GM19324 (cell line): ENCODE data around the gene G0S2.

Experiments used
- ATAC-seq: cut with Tn5 transposase; IDR thresholded peaks from one replicate; pipeline ENCODE4 v1.9.1; 2021; ENCODE audit warnings: mild to moderate bottlenecking, moderate library complexity; ENCODE audit not compliant: unreplicated experiment, low FRiP score

Gene G0S2, protein sequence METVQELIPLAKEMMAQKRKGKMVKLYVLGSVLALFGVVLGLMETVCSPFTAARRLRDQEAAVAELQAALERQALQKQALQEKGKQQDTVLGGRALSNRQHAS

DNA sequence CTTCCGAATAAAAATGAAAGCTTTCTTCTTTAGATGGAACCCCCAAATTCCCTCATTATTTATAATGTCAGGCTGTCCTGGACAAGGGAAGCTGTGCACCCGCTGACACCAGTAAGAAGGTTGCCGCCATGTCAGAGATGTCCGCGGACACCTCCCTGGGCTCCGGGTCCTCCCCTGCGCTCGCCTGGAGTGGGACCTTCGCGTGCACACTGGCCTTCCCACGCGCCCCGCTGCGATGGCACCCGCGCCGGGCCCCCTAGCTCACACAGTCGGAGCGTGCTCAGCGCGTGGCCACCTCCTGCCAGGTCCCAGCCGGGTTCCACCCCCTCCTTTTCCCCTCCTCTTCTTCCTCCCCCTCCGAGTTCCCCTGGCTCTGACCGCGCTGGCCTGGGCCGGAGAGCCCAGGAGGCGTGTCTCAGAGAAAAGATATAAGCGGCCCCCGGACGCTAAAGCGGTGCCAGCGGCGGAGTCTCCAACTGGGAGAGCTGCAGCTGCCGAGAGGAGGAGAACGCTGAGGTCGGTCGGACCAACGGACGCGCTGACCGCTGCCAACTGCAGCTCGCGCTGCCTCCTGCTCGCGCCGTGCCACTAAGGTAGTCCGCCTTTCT is at the start of gene G0S2:
Gene G0S2 (plus strand): TSS at position 456 of the 608 bp plus-strand sequence. CDS start 273 bp downstream, outside the sequence.
- ATAC-seq = no peak

GRCh38 chr1:209625791-209626285 is 49.4 kb upstream of the G0S2 start:
- no peak for ATAC-seq

- no peak for ATAC-seq
Measured at GRCh38 chr1:209626346-209627026, 48.7 kb upstream of the G0S2 start.

GRCh38 chr1:209627027-209627731 is 48.0 kb upstream of the G0S2 start:
- ATAC-seq = no peak

DNA sequence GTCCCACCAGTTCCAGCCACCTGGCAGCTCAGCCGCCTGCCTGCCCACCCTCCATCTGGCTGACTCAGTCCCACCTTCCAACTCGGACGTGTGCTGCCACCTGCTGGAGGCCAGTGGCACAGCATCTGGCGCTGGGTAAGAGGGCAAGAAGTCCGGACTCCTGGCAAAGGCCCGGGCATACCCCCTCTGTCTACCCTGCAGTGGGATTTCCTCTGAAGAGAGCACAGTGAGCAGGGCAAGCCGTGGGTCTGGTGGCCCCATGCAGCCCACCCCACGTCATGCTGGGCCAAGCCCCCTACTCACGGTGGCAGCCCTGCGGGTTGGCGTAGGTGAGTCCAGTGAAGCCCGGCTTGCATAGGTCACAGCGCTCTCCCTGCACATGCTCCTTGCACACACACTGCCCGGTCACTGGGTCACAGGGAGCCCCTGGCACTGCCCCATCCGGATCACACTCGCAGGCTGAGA is 47.4 kb upstream of the G0S2 start:
- peak; percentile 60 for ATAC-seq

DNA sequence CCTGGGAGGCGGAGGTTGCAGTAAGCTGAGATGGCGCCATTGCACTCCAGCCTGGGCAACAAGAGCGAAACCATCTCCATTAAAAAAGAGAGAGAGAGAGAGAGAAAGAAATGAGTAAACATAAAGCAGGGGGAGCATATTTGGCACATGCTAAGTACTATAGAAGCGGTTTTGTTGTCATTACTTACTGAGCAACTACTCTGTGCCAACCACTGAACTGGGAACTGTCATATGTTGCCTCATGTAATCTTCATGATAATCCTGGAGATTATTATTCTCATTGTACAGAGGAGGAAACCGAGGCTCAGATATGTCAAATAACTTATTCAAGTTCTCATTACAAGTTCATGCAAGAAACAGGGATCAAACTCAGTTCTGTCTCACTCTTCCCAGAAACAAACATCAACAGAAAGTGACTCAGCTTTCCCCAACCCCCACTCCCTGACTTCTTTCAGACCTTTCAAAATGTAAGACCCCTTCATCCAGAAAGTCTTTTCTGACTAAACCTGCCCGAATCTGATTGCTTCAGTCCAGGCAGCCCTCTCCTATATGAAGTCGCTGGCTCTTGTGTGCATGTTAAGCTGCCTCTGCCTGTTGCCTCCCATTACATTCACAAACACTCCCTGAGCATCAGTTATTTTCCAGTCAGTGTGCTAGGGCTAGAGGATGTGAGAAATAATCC is 46.5 kb upstream of the G0S2 start:
- ATAC-seq = no peak

GRCh38 chr1:209629621-209630382 is 45.4 kb upstream of the G0S2 start:
- no peak for ATAC-seq

- no peak for ATAC-seq
Measured at GRCh38 chr1:209630383-209631225, 44.6 kb upstream of the G0S2 start.

DNA sequence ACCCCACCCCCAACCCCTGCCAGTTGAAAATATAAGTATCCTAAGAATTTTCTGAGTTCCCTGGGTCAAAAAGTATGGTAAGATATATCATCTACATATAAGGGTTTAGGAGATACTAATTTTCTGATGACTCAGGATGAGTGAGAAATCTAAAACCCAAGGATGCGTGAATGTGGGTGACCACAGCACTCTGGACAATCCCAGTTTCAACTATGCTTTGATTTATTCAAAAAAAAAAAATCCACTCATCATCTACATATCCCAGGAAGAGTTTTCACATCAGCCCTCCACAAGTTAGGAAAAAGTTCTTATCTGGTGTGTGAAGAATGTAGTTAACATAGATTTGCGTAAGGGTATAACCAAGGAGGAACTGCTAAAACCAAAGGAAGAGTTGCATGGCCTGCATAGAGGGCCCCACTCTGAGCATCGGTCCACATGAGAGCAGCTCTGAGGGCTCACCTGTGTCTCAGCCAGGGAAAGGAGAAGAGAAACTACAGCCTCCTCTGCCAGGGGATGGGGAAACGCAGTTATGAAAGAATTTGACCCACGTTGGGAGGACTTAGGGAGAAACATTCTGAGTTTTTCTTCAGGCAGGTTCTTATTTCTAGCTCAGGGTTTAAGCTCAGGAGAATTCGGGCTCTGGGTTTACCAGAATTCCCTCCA is 41.7 kb upstream of the G0S2 start:
- ATAC-seq = peak; percentile 60

DNA sequence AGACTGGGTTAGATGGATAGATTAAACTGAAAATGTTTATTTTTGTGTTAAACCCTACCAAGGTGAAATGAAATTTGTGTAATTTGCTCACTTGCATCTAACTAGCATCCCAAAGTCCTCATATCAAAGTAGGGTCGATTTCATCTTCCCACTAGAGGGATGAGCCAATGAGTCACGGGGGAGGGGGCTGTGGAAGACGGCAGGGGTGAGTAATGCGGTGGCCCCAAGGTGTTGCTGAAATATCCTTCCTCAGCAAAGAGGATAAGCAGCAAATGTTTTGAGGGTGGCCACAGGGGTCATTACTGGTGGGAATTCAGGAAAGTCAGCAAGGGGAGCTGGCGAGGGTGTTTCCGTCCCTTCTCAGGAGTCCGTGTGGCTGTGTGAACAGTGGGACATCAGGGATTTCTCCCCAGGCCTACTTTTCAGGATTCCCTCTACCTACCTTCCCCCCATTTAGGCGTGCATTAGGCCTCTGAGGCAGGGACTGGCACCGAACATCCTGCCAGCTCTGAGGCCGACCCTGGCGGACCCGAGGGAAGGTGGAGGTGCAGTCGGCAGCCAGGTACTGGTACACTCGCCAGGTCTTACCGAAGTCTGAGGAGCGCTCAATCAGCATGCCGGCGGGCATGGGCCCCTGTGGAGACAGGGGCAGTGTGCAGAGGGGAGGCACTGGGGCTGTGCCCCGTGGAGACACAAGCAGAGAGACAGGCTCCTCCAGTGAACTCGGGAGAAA is 41.0 kb upstream of the G0S2 start:
- ATAC-seq = no peak

- ATAC-seq = no peak
Measured at GRCh38 chr1:209635850-209636249, 39.4 kb upstream of the G0S2 start.

- ATAC-seq = no peak
Measured at GRCh38 chr1:209641832-209642172, 33.4 kb upstream of the G0S2 start.

- ATAC-seq = no peak
Measured at GRCh38 chr1:209642816-209643215, 32.4 kb upstream of the G0S2 start.

DNA sequence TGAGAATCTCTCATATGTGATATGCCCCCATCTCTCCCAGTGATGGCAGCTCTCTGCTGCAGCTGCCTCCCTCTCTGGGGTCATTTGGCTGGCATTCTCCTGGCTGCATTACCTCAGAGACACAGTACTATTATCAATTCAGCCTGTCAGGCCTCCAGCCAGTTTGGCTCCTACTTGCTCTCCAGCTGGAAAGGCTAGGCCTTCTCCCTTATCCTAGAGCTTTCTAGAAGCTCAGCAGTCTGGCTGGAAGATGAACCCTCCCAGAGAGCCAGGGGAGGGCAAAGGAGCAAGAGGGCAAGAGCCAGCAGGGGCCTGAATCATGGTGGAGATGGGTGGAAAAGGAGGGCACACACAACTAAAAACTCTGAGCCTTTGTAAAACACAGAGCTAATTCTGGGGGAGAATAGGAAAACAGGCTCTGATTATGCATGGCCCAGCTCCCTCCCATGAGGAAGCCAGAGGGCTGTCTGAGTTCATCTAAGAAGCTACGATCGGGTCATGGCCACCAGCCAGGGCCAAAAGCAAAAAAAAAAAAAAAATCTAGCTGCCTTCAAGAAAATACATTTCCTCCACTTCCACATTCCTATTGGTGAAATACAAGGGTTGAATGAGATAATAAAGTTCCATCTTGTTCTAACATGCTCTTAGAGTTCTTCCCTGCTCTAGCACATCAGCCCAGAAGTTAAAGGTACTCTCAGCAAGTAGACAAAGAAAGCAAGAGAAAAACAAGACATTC is 31.8 kb upstream of the G0S2 start:
- ATAC-seq = no peak

DNA sequence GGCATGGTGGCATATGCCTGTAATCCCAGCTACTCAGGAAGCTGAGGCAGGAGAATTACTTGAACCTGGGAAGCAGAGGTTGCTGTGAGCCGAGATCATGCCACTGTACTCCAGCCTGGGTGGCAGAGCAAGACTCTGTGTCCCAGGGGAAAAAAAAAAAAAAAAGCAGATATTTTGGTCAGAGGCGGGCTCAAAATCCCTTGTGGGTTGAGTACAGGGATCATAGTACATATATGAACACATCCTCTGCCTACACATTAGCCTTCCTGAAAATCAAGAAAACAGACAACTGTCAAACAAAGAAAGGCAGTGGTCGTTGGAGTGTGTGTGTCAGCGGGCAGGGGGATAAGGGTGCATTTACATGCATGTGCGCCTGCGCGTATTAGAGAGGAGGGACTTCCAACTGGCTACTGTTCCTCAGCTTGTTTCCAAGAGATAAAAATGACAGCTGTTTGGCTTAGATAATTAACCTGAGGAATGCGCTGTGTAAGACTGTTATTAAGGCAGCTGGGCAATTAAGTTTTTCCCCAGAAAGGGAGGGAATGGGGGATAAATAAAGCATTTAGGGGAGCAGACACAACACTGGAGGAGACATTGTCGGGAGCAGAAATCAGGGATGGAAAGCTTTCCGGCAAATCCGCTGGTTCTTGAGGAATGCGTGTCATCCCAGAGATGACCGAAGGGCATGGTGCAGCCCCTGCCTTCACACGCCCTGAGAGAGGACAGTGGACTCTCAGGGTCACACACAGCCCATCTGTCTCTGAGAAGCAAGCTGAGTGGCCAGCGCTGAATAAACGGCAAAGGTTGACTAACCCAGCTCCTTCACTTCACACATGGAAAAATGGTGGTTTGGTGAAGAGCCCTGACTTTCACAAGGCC is 29.4 kb upstream of the G0S2 start:
- no peak for ATAC-seq

DNA sequence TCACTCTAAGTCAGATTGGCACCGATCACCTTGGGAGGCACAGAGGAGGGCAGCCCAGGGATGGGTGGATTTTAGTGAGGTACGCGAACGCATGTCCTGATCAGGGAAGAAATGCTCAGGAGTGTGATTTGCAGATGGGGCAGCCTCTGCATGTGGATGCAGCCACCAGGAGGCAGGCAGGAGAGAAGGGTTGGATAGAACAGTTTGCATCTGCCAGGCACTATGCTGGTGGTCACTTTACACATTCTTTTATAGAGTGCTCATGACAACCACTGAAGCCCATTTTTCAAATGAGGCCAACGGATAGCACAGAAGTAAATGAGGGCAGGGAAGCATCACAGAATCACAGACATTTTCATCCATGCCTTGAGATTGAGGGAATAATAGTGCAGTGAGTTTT is 28.7 kb upstream of the G0S2 start:
- ATAC-seq = no peak
